ENCODE measurements around the gene SLC41A1. TPM values are rescaled to one million over a fixed set of nuclear protein-coding genes. Genes with fewer than 3 reads are reported as not detected.

The SLC41A1 gene
- total RNA-seq, 2 experiments from 2014 or later = 23.8 to 26.4 TPM

GRCh38 chr1:205822397-205822796, 9.4 kb upstream of the SLC41A1 start:
- CTCF ChIA-PET = no interaction called here
- H3K4me3 Mint-ChIP-seq = no peak overlapping the region
- DNase-seq (no peak), ATAC-seq (ENCODE audit: poor library complexity) (no peak)
- no peaks in the 10 kb centered on the region for H3K9me3 ChIP-seq (ENCODE audit: control insufficient read depth in 1 of 2, insufficient read depth in 1 of 2, low read length in 2 of 2)
- H3K4me3 ChIP-seq (ENCODE audit: low read length) = no peak overlapping the region
- H3K36me3 ChIP-seq (ENCODE audit: insufficient read depth, low read length) = no peaks in the 10 kb centered on the region
- H3K27ac ChIP-seq (ENCODE audit: low read depth in 1 of 2, low read length in 2 of 2) = no peak overlapping the region
- H3K27me3 ChIP-seq (ENCODE audit: control insufficient read depth in 1 of 2, insufficient read depth in 2 of 2, low read length in 2 of 2) = no peaks in the 10 kb centered on the region
- H3K36me3 Mint-ChIP-seq (ENCODE audit: low read depth) = peaks cover 6% of the 10 kb centered on the region
- intact Hi-C loops (cut with DNase I, micrococcal nuclease) = no loop called here
- peaks cover 5% of the 10 kb centered on the region for H3K4me1 ChIP-seq (ENCODE audit: insufficient read depth, low read length)
- H3K27me3 Mint-ChIP-seq = no peaks in the 10 kb centered on the region
- no peak overlapping the region for H3K27ac Mint-ChIP-seq
- H3K9me3 Mint-ChIP-seq = no peaks in the 10 kb centered on the region
- TF ChIP-seq CTCF (IDR thresholded peaks at IDR 0.05) = no peak
- POLR2A ChIA-PET = no interaction called here
- peaks cover 13% of the 10 kb centered on the region for H3K4me1 Mint-ChIP-seq (ENCODE audit: low read depth)

- Histone ChIP-seq H3K9me3 (ENCODE audit: control insufficient read depth in 1 of 2, insufficient read depth in 1 of 2, low read length in 2 of 2) (no peaks in the 10 kb centered on the region), H3K27ac (ENCODE audit: low read depth in 1 of 2, low read length in 2 of 2) (no peak overlapping the region), H3K4me1 (ENCODE audit: insufficient read depth, low read length) (peaks cover 10% of the 10 kb centered on the region), H3K27me3 (ENCODE audit: control insufficient read depth in 1 of 2, insufficient read depth in 2 of 2, low read length in 2 of 2) (no peaks in the 10 kb centered on the region), H3K36me3 (ENCODE audit: insufficient read depth, low read length) (no peaks in the 10 kb centered on the region), H3K4me3 (ENCODE audit: low read length) (no peak overlapping the region)
- Mint-ChIP-seq H3K4me3 (no peak overlapping the region), H3K36me3 (ENCODE audit: low read depth) (peaks cover 8% of the 10 kb centered on the region), H3K27me3 (no peaks in the 10 kb centered on the region), H3K9me3 (no peaks in the 10 kb centered on the region), H3K27ac (no peak overlapping the region), H3K4me1 (ENCODE audit: low read depth) (peaks cover 15% of the 10 kb centered on the region)
- no peak for TF ChIP-seq CTCF (IDR thresholded peaks at IDR 0.05)
- ATAC-seq (ENCODE audit: poor library complexity) (no peak), DNase-seq (no peak)
- ChIA-PET POLR2A (no interaction called here), CTCF (no interaction called here)
- intact Hi-C loops (cut with DNase I, micrococcal nuclease) = no loop called here
Measured at GRCh38 chr1:205817988-205818387, 5.0 kb upstream of the SLC41A1 start.

GRCh38 chr1:205817364-205817763, 4.4 kb upstream of the SLC41A1 start:
- peaks cover 10% of the 10 kb centered on the region for H3K36me3 Mint-ChIP-seq (ENCODE audit: low read depth)
- ATAC-seq (ENCODE audit: poor library complexity) = no peak
- H3K27me3 Mint-ChIP-seq = no peaks in the 10 kb centered on the region
- intact Hi-C loops (cut with DNase I, micrococcal nuclease) = no loop called here
- Histone ChIP-seq H3K27me3 (ENCODE audit: control insufficient read depth in 1 of 2, insufficient read depth in 2 of 2, low read length in 2 of 2) (no peaks in the 10 kb centered on the region), H3K9me3 (ENCODE audit: control insufficient read depth in 1 of 2, insufficient read depth in 1 of 2, low read length in 2 of 2) (no peaks in the 10 kb centered on the region), H3K4me1 (ENCODE audit: insufficient read depth, low read length) (peaks cover 13% of the 10 kb centered on the region), H3K4me3 (ENCODE audit: low read length) (no peak overlapping the region), H3K27ac (ENCODE audit: low read depth in 1 of 2, low read length in 2 of 2) (no peak overlapping the region), H3K36me3 (ENCODE audit: insufficient read depth, low read length) (no peaks in the 10 kb centered on the region)
- CTCF ChIA-PET = interaction anchor here (1.3 kb wide), 1 partner anchor 160 kb away, joined by 3 read pairs; no protein-coding TSS in a partner anchor
- H3K9me3 Mint-ChIP-seq = no peaks in the 10 kb centered on the region
- DNase-seq = no peak
- no peak overlapping the region for H3K27ac Mint-ChIP-seq
- H3K4me3 Mint-ChIP-seq = no peak overlapping the region
- H3K4me1 Mint-ChIP-seq (ENCODE audit: low read depth) = peaks cover 17% of the 10 kb centered on the region
- TF ChIP-seq CTCF (IDR thresholded peaks at IDR 0.05) = no peak
- POLR2A ChIA-PET = interaction anchor here (1.0 to 1.3 kb wide), 2 partner anchors 9 to 12 kb away, joined by 3 read pairs; no protein-coding TSS in a partner anchor
